ENCODE data around the gene GINS1. TPM values are rescaled to one million over a fixed set of nuclear protein-coding genes. Genes with fewer than 3 reads are reported as not detected.

GINS1 gene
- total and polyA plus RNA-seq, 2 donors (not counting 3 experiments of a cell fraction or from before 2014, with no cell fraction given) = 8.2 to 26.3 TPM

- Histone ChIP-seq H3K9ac (replicated peaks; ENCODE audit: extremely low read depth, insufficient read depth, low read length) (no peak overlapping the region), H3K27me3 (ENCODE audit: control insufficient read depth in 2 of 2, insufficient read depth in 2 of 2, low read length in 2 of 2) (no peaks in the 10 kb centered on the region), H3K27ac (ENCODE audit: insufficient read depth, low read depth, low read length) (no peak overlapping the region), H3K36me3 (ENCODE audit: control insufficient read depth in 2 of 2, extremely low read depth in 1 of 2, insufficient read depth in 2 of 2, low read length in 2 of 2) (no peaks in the 10 kb centered on the region), H3K9me1 (replicated peaks; ENCODE audit: control insufficient read depth, extremely low read depth, insufficient read depth, low read length) (no peaks in the 10 kb centered on the region), H4K20me1 (replicated peaks; ENCODE audit: control insufficient read depth, extremely low read depth, insufficient read depth, low read length) (no peaks in the 10 kb centered on the region), H3K4me3 (replicated peaks in 1 of 3; ENCODE audit: insufficient read depth in 1 of 3, low read depth in 1 of 3, low read length in 3 of 3) (no peak overlapping the region), H3K4me2 (ENCODE audit: insufficient read depth, low read length) (no peak overlapping the region), H3K79me2 (ENCODE audit: control insufficient read depth, insufficient read depth, low read length) (peaks cover 31% of the 10 kb centered on the region), H2AFZ (ENCODE audit: low read depth, low read length) (no peak overlapping the region), H3K9me3 (replicated peaks; ENCODE audit: control insufficient read depth, insufficient read depth, low read length) (no peaks in the 10 kb centered on the region), H3K4me1 (ENCODE audit: control insufficient read depth, extremely low read depth, insufficient read depth, low read length) (no peaks in the 10 kb centered on the region)
- TF ChIP-seq POLR2AphosphoS5 (IDR thresholded peaks at IDR 0.05; ENCODE audit: insufficient read depth, low read depth, low read length) (no peak), CTCF (IDR thresholded peaks at IDR 0.05; ENCODE audit: extremely low read depth in 1 of 2, insufficient read depth in 1 of 2, low read depth in 1 of 2, low read length in 2 of 2) (no peak), EZH2 (IDR thresholded peaks at IDR 0.05; ENCODE audit: borderline replicate concordance, low read depth, low read length, severe bottlenecking) (no peak), MYC (IDR thresholded peaks at IDR 0.05; ENCODE audit: low read depth, low read length) (no peak), GATA2 (IDR thresholded peaks at IDR 0.05; ENCODE audit: insufficient read depth, insufficient read length, low read depth, low read length) (no peak), FOS (IDR thresholded peaks at IDR 0.05; ENCODE audit: borderline replicate concordance, insufficient read depth, low read length) (no peak), JUN (IDR thresholded peaks at IDR 0.05; ENCODE audit: borderline replicate concordance, insufficient read depth, insufficient read length, low read depth) (no peak), MAX (IDR thresholded peaks at IDR 0.05; ENCODE audit: insufficient read depth, insufficient read length) (no peak), POLR2A (IDR thresholded peaks at IDR 0.05; ENCODE audit: low read depth, low read length) (no peak)
- DNase-seq (ENCODE audit: low read depth, low spot score) (no peak), FAIRE-seq (no peak)
- ChIA-PET POLR2A (no interaction called here), CTCF (no interaction called here)
- dilution Hi-C loops (cut with MboI; ENCODE audit: extremely low pct_ligation_motif_present, low sequenced_read_pairs) (no loop called here), intact Hi-C loops (cut with micrococcal nuclease) (no loop called here)
- no TSS peak for BruUV-seq (replicated peaks)
These were observed 26.4 kb upstream of the GINS1 start for GRCh38 chr20:25380945-25381614.

All from endothelial cell of umbilical vein (primary cell).